Memory B cell (primary cell): Measurements from ENCODE around the gene AADAC.
"Not testable (repeated sequence)": the region's sequence is repeated elsewhere in the genome, so short reads cannot be mapped to it uniquely, and the experiment has no call there.

Experiments
- ATAC-seq: fragments of 150-1000 bp; cut with Tn5 transposase; 2 replicates; pipeline ENCODE4 v1.10.0; 2021; ENCODE audit warnings: low read depth, mild to moderate bottlenecking, moderate library complexity
- DNase-seq, 2 donors: peaks; one replicate each; pipeline ENCODE4 v3.0.0; 2022; ENCODE audit warnings: low spot score in 2 of 2
- H3K27ac Mint-ChIP-seq: one replicate; pipeline ENCODE4 v1.8.0; 2022; ENCODE audit warnings: mild to moderate bottlenecking, moderate library complexity, mixed read lengths
- H3K27me3 Mint-ChIP-seq: one replicate; pipeline ENCODE4 v1.8.0; 2022; ENCODE audit warnings: mixed read lengths
- H3K36me3 Mint-ChIP-seq: one replicate; pipeline ENCODE4 v1.8.0; 2022; ENCODE audit warnings: mild to moderate bottlenecking, mixed read lengths
- H3K4me1 Mint-ChIP-seq: one replicate; pipeline ENCODE4 v1.8.0; 2022; ENCODE audit warnings: mixed read lengths
- H3K4me3 Mint-ChIP-seq: one replicate; pipeline ENCODE4 v1.8.0; 2022; ENCODE audit warnings: mild to moderate bottlenecking, moderate library complexity, mixed read lengths
- H3K9me3 Mint-ChIP-seq: one replicate; pipeline ENCODE4 v1.8.0; 2022; ENCODE audit warnings: mixed read lengths

Gene AADAC

GRCh38 chr3:151788401-151788800 lies 25.5 kb upstream of the AADAC start:
- Mint-ChIP-seq H3K27me3 (peaks cover 5% of the 10 kb centered on the region), H3K9me3 (peaks cover 3% of the 10 kb centered on the region), H3K4me1 (no peaks in the 10 kb centered on the region), H3K27ac (no peak overlapping the region), H3K36me3 (peaks cover 1% of the 10 kb centered on the region), H3K4me3 (no peak overlapping the region)
- ATAC-seq (no peak), DNase-seq (no peak)

DNA sequence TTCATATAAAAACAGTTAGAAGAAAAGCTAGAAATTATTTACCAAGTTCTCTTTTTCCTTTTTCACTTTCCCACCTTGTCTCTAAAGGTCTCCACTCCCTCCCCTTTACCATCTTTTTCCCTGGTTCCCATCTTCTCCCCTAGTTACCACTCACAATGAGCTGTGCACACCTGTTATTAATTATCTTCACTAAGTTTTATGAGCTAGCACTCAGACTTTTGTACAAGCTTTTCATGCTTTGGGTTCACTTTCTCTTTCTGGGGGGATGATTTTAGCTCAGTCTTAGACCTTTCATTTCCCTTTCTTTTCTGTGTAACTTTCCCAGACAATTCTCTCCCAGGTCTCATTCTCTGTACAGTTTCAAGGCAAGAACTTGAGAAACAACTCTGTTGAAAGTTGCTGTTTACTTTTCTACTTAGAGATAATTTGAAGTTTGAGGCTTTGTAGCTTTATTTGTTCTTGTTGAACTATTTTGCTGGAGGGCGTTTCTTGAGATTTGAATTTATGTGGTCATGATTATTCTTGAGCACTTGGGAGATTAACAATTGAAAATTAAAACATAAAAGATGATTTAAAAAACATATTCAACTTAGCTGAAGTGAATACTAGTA lies 24.0 kb upstream of the AADAC start:
- Mint-ChIP-seq H3K4me1 (no peaks in the 10 kb centered on the region), H3K27ac (no peak overlapping the region), H3K36me3 (peaks cover 1% of the 10 kb centered on the region), H3K4me3 (no peak overlapping the region), H3K27me3 (peaks cover 5% of the 10 kb centered on the region), H3K9me3 (peaks cover 3% of the 10 kb centered on the region)
- DNase-seq (no peak), ATAC-seq (no peak)

DNA sequence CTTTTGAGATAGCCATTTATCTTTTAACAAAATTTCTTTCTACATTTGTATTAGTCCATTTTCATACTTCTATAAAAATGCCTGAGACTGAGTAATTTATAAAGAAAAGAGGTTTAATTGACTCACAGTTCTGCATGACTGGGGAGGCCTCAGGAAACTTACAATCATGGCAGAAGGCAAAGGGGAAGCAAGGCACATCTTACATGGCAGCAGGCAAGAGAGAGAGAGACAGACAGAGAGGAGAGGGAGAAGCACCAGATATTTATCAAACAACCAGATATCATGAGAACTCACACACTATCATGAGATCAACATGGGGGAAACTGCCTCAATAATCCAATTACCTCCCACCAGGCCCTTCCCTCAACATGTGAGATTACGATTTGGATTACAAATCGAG lies 23.2 kb upstream of the AADAC start:
- not testable (repeated sequence) for H3K36me3 Mint-ChIP-seq, ATAC-seq, H3K27me3 Mint-ChIP-seq, H3K27ac Mint-ChIP-seq, H3K4me1 Mint-ChIP-seq, H3K4me3 Mint-ChIP-seq, DNase-seq, H3K9me3 Mint-ChIP-seq

GRCh38 chr3:151792411-151792810 lies 21.5 kb upstream of the AADAC start:
- Mint-ChIP-seq H3K27ac (no peak overlapping the region), H3K4me1 (no peaks in the 10 kb centered on the region), H3K9me3 (peaks cover 3% of the 10 kb centered on the region), H3K36me3 (peaks cover 1% of the 10 kb centered on the region), H3K27me3 (peaks cover 5% of the 10 kb centered on the region), H3K4me3 (no peak overlapping the region)
- ATAC-seq, result no peak
- no peak for DNase-seq

GRCh38 chr3:151793636-151794035 lies 20.3 kb upstream of the AADAC start:
- no peak overlapping the region for H3K4me3 Mint-ChIP-seq
- DNase-seq (no peak), ATAC-seq (no peak)
- no peaks in the 10 kb centered on the region for H3K4me1 Mint-ChIP-seq
- H3K27ac Mint-ChIP-seq, result no peak overlapping the region
- peaks cover 1% of the 10 kb centered on the region for H3K36me3 Mint-ChIP-seq
- H3K9me3 Mint-ChIP-seq, result peaks cover 3% of the 10 kb centered on the region
- peaks cover 5% of the 10 kb centered on the region for H3K27me3 Mint-ChIP-seq

- Mint-ChIP-seq H3K9me3 (peaks cover 3% of the 10 kb centered on the region), H3K27me3 (peaks cover 5% of the 10 kb centered on the region), H3K4me1 (no peaks in the 10 kb centered on the region), H3K36me3 (peaks cover 1% of the 10 kb centered on the region), H3K27ac (no peak overlapping the region), H3K4me3 (no peak overlapping the region)
- DNase-seq (no peak), ATAC-seq (no peak)
These were observed 19.8 kb upstream of the AADAC start for GRCh38 chr3:151794080-151794479.

- Mint-ChIP-seq H3K36me3 (peaks cover 1% of the 10 kb centered on the region), H3K4me3 (no peak overlapping the region), H3K9me3 (peaks cover 2% of the 10 kb centered on the region), H3K4me1 (no peaks in the 10 kb centered on the region), H3K27me3 (peaks cover 2% of the 10 kb centered on the region), H3K27ac (no peak overlapping the region)
- DNase-seq, result no peak
- ATAC-seq, result no peak
These were observed 18.6 kb upstream of the AADAC start for GRCh38 chr3:151795276-151795675.

GRCh38 chr3:151796105-151796680 lies 17.7 kb upstream of the AADAC start:
- Mint-ChIP-seq H3K4me1 (no peaks in the 10 kb centered on the region), H3K27me3 (no peaks in the 10 kb centered on the region), H3K27ac (no peak overlapping the region), H3K4me3 (no peak overlapping the region), H3K9me3 (no peaks in the 10 kb centered on the region), H3K36me3 (no peaks in the 10 kb centered on the region)
- ATAC-seq (no peak), DNase-seq (no peak)

- ATAC-seq (no peak), DNase-seq (no peak)
- Mint-ChIP-seq H3K4me3 (no peak overlapping the region), H3K4me1 (no peaks in the 10 kb centered on the region), H3K36me3 (no peaks in the 10 kb centered on the region), H3K27me3 (no peaks in the 10 kb centered on the region), H3K9me3 (no peaks in the 10 kb centered on the region), H3K27ac (no peak overlapping the region)
These were observed 15.4 kb upstream of the AADAC start for GRCh38 chr3:151798466-151798865.

DNA sequence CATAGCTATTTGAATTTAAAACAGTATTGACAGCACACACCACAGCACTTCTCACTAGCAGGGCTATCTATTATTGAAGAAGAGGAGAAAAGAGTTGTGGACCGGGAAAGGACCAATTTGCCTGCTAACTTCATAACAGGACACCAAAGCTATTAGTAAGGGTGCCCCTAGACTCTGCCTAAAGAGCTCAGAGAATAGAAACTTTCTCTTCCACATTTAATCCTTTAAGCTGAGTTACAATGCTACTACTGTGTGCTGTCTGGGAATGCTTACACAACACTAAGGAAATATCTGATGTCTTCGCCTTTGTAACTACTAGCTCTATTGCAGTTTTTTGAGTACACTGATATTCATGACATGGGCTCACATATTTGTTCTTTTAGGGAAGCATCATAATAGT lies 13.5 kb upstream of the AADAC start:
- DNase-seq (no peak), ATAC-seq (no peak)
- no peaks in the 10 kb centered on the region for H3K36me3 Mint-ChIP-seq
- H3K9me3 Mint-ChIP-seq, result no peaks in the 10 kb centered on the region
- H3K4me3 Mint-ChIP-seq, result no peak overlapping the region
- no peaks in the 10 kb centered on the region for H3K4me1 Mint-ChIP-seq
- H3K27ac Mint-ChIP-seq, result no peak overlapping the region
- H3K27me3 Mint-ChIP-seq, result peaks cover 2% of the 10 kb centered on the region

GRCh38 chr3:151804267-151804666 lies 9.6 kb upstream of the AADAC start:
- peaks cover 8% of the 10 kb centered on the region for H3K9me3 Mint-ChIP-seq
- H3K27me3 Mint-ChIP-seq, result peaks cover 3% of the 10 kb centered on the region
- peaks cover 8% of the 10 kb centered on the region for H3K36me3 Mint-ChIP-seq
- DNase-seq (no peak), ATAC-seq (no peak)
- H3K4me1 Mint-ChIP-seq, result no peaks in the 10 kb centered on the region
- no peak overlapping the region for H3K4me3 Mint-ChIP-seq
- H3K27ac Mint-ChIP-seq, result no peak overlapping the region

DNA sequence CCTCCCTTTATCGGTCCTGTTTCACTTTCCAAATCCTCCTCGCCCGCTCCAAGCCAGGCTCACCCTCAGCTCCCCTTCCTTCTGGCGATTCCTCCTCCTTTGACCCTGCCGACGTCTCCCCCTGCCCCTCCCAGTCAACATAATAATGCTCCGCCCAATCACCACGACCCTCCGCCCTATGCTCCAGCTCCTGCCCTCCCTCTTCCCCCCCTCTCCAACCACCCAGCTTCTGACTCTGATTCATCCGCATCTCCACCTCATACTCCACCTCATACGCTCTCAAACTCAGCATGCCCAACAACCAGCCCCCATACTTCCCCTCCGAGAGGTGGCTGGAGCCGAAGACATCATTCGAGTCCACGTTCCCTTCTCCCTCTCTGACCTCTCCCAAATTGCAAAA lies 7.1 kb upstream of the AADAC start:
- Mint-ChIP-seq H3K36me3 (peaks cover 8% of the 10 kb centered on the region), H3K9me3 (peaks cover 8% of the 10 kb centered on the region), H3K4me3 (no peak overlapping the region), H3K27me3 (peaks cover 3% of the 10 kb centered on the region), H3K4me1 (no peaks in the 10 kb centered on the region), H3K27ac (no peak overlapping the region)
- ATAC-seq (no peak), DNase-seq (no peak)

- DNase-seq, H3K4me1 Mint-ChIP-seq, H3K4me3 Mint-ChIP-seq, H3K27me3 Mint-ChIP-seq, ATAC-seq, H3K9me3 Mint-ChIP-seq, H3K36me3 Mint-ChIP-seq, H3K27ac Mint-ChIP-seq: not testable (repeated sequence)
These were observed 5.0 kb upstream of the AADAC start for GRCh38 chr3:151808926-151809325.

DNA sequence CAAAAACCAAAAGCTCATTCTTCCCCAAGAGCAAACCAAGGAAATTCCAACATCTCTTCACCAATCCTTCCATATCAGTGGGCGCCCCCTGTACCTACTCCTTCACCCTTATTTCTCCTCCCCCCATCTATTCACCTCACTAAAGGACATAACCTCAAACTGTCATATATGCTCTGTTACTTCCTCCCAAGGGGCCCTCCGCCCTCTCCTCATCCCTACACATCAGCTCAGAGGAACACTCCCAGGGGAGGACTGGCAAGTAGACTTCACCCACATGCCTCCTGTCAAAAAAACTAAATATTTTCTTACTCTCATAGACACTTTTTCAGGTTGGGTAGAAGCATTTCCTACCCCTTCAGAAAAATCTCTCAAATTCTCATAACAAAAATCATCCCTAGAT lies 2.4 kb upstream of the AADAC start:
- Mint-ChIP-seq H3K9me3 (peaks cover 8% of the 10 kb centered on the region), H3K36me3 (peaks cover 8% of the 10 kb centered on the region), H3K27ac (no peak overlapping the region), H3K4me1 (no peaks in the 10 kb centered on the region), H3K4me3 (no peak overlapping the region), H3K27me3 (peaks cover 1% of the 10 kb centered on the region)
- ATAC-seq (no peak), DNase-seq (no peak)

GRCh38 chr3:151814588-151814987 lies 672 bp downstream of the AADAC start:
- no peak overlapping the region for H3K4me3 Mint-ChIP-seq
- no peaks in the 10 kb centered on the region for H3K9me3 Mint-ChIP-seq
- ATAC-seq (no peak), DNase-seq (no peak)
- no peaks in the 10 kb centered on the region for H3K27me3 Mint-ChIP-seq
- H3K4me1 Mint-ChIP-seq, result no peaks in the 10 kb centered on the region
- no peaks in the 10 kb centered on the region for H3K36me3 Mint-ChIP-seq
- H3K27ac Mint-ChIP-seq, result no peak overlapping the region
